ENCODE data around the gene KRTAP10-6.
"Not testable (repeated sequence)": the region's sequence is repeated elsewhere in the genome, so short reads cannot be mapped to it uniquely, and the experiment has no call there.

Gene KRTAP10-6

GRCh38 chr21:44598061-44598460, 5.8 kb upstream of the KRTAP10-6 start:
- DNase-seq: no peak

GRCh38 chr21:44596068-44596725, 3.9 kb upstream of the KRTAP10-6 start:
- DNase-seq: no peak

- DNase-seq: no peak
Observed at GRCh38 chr21:44595524-44595923, 3.2 kb upstream of the KRTAP10-6 start.

- no peak for DNase-seq
Observed at GRCh38 chr21:44594406-44594916, 2.2 kb upstream of the KRTAP10-6 start.

- DNase-seq: peak; percentile 17
Observed at GRCh38 chr21:44593598-44594405, 1.5 kb upstream of the KRTAP10-6 start.

- DNase-seq: not testable (repeated sequence)
Observed at GRCh38 chr21:44591801-44592130, 539 bp downstream of the KRTAP10-6 start.

GRCh38 chr21:44590897-44591800, 1.2 kb downstream of the KRTAP10-6 start:
- not testable (repeated sequence) for DNase-seq

GRCh38 chr21:44590311-44590721, 2.0 kb downstream of the KRTAP10-6 start:
- DNase-seq: no peak

GRCh38 chr21:44589586-44590305, 2.6 kb downstream of the KRTAP10-6 start:
- DNase-seq: no peak

GRCh38 chr21:44589094-44589493, 3.2 kb downstream of the KRTAP10-6 start:
- DNase-seq: no peak

GRCh38 chr21:44585892-44586291, 6.4 kb downstream of the KRTAP10-6 start:
- DNase-seq: no peak

- DNase-seq: no peak
Observed at GRCh38 chr21:44583800-44584147, 8.5 kb downstream of the KRTAP10-6 start.

GRCh38 chr21:44583089-44583799, 9.1 kb downstream of the KRTAP10-6 start:
- no peak for DNase-seq

- no peak for DNase-seq
Observed at GRCh38 chr21:44582055-44582454, 10.2 kb downstream of the KRTAP10-6 start.

GRCh38 chr21:44581158-44581557, 11.1 kb downstream of the KRTAP10-6 start:
- DNase-seq: no peak

- not testable (repeated sequence) for DNase-seq
Observed at GRCh38 chr21:44580231-44580821, 12.0 kb downstream of the KRTAP10-6 start, which contains the start of gene KRTAP10-5. Gene KRTAP10-5 (minus strand): TSS chr21:44580604. CDS start chr21:44580578, 26 bp downstream.

- DNase-seq: no peak
Observed at GRCh38 chr21:44579833-44580144, 12.5 kb downstream of the KRTAP10-6 start.

GRCh38 chr21:44579056-44579832, 13.1 kb downstream of the KRTAP10-6 start:
- no peak for DNase-seq

GRCh38 chr21:44578371-44579055, 13.8 kb downstream of the KRTAP10-6 start:
- DNase-seq: no peak

- no peak for DNase-seq
Observed at GRCh38 chr21:44576025-44576420, 16.3 kb downstream of the KRTAP10-6 start.

Data from NCI-H510A (cell line).